ENCODE measurements around the gene KLRD1. TPM values are rescaled to one million over a fixed set of nuclear protein-coding genes. Genes with fewer than 3 reads are reported as not detected.
"Not testable (repeated sequence)": the region's sequence is repeated elsewhere in the genome, so short reads cannot be mapped to it uniquely, and the experiment has no call there.

KLRD1 gene
- total RNA-seq, 1 experiment from 2014 or later, result not detected

DNA sequence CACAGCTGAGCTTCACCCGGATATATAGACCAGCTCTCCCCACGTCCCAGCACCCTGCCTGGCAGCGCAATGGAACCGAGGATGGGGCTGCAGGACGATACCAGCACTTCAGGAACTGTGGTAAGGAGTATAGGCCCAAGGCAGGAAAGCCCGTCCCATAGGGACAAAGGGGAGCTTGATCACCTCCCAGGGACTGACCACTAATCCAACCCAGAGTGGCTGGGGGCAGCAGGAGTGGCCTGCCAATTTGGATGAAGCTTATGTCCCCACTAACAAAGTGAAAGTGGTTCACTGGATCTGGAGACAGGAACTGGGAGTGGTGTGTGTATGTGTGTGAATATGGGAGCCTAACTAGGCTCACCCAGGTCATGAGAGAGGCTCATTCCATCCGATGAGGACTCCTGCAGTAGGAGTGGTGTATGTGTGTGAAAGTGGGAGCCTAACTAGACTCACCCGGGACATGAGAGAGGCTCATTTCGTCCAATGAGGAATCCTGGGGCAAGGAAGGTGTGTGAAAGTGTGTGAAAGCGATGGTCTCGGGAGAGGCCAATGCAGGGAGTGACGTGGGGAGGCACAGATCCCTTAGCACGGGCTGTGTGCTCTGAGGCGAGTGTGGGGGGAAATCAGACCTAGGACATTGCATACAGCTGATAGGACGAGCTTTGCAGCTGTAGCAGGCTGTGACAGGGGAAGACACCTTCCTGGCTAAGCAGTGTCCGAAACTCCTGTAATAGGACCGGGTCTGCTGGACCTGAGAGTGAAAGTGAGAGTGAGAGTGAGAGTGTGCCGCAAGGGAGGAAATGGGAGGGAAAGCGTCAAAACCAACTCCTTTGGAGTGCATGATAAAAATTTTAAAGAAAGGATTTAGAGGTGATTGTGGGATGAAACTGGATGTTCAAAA is 56.5 kb downstream of the KLRD1 start:
- in situ Hi-C loops (cut with HindIII; ENCODE audit: low pct_unique_long_range_greater_than_20kb, low sequenced_read_pairs), result no loop called here
- peak; percentile 65 for DNase-seq (ENCODE audit: low read depth, low spot score)

DNA sequence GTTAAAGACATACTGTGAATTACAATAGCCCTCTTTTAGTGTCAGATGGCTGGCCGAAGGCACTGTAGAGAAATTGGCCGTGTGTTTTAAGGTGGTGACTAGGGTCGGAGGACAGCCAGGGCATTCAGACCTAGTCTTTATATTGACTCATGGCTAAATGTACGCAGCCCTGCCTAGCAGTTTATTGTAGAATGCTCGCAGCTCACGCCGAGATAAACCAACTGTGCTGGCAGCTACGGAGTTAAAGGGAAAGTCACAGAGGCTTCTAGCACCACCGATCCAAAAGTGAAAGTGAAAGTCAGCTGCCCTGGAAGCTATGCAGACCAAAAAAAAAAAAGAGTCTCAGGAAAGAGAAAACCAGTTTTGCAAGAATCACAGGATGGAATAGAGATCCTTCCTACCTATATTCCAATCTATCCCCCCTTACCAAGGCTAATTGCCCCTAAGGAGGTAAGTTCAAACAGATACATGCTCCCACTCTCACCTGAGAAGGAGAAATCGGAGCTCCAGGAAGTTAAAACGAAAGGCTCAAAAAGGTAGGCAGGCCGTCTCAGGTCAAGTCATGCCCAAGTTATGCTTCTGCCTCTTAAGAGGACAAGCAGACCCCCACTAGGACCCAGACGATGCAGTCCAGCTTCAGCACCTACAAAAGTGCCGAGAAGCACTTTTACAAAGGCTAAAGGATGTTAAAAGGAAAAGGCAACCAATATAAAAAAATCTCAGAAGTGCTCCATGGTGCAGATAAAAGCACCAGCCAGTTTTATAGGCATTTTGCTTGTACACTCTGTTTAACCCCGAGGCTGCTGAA is 57.3 kb downstream of the KLRD1 start:
- in situ Hi-C loops (cut with HindIII; ENCODE audit: low pct_unique_long_range_greater_than_20kb, low sequenced_read_pairs), result no loop called here
- DNase-seq (ENCODE audit: low read depth, low spot score), result peak; percentile 80

DNA sequence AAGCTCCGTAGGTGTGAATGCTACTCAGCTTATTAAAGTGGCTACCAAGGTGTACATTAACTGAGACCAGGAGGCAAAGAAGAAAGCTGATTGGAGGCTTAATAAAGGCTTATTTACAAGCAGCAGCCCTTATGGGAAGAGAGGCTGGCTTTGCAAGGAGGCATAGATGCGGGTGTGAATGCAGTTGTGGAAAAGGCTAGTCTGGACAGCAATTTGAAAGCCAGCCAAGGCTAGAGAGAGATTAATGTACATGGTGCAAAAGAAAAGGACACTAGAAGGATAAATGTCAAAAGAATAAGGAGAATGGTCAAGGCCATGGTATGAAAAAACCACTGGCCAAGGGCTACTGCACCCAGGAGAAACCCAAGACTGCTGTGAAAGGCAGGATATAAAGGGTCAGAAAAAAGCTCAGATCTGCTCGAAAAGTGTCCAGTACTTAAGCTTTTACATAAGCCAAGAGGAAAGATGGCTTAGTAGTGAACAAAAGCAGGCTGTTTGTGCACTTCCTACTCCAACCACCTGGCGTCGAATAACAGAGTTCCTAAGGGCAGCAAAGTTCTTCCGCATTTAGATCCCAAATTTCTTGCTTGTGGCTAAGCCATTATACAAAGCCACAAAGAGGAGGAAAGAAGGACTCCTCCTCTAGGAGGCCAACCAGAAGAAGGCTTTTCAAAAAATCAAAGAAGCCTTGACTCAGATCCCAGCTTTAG is 58.2 kb downstream of the KLRD1 start:
- peak; percentile 69 for DNase-seq (ENCODE audit: low read depth, low spot score)
- in situ Hi-C loops (cut with HindIII; ENCODE audit: low pct_unique_long_range_greater_than_20kb, low sequenced_read_pairs), result no loop called here

DNA sequence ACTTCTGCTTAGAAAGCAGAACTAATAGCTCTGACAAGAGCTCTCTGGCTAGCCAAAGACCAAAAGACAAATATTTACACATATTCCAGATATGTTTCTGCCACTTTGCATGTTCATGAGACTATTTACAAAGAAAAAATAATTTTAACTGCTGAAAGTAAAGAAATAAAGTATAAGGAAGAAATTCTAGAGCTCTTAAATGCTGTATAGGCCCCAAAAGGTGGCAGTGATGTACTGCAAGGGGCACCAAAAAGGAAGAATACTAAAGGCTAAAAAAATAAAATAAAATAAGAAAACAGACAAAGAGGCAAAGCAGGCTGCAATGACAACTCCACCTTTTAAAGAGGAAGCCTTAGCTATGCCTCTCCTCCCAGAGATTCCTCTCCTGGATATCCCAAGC is 59.2 kb downstream of the KLRD1 start:
- in situ Hi-C loops (cut with HindIII; ENCODE audit: low pct_unique_long_range_greater_than_20kb, low sequenced_read_pairs), result no loop called here
- peak; percentile 56 for DNase-seq (ENCODE audit: low read depth, low spot score)

DNA sequence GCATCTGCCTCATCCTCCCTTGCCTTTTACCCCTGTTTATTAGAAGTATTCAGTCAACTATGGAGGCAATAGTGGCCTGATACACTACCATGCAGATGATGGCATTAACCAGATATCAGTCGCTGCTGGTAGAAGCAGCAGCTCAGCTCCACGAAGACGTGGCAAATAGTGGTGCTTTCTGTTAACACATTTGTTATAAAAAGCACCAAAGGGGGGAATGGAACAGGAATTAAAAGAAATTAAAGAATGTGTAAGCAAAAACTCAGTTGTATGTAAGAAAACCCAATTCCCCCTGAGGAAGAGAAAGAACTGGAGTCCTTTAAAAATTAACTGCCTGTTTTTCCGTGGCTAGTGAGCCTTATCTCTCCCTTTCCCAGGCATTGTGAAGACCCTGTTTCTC is 60.0 kb downstream of the KLRD1 start:
- DNase-seq (ENCODE audit: low read depth, low spot score); in situ Hi-C loops (cut with HindIII; ENCODE audit: low pct_unique_long_range_greater_than_20kb, low sequenced_read_pairs): not testable (repeated sequence)

DNA sequence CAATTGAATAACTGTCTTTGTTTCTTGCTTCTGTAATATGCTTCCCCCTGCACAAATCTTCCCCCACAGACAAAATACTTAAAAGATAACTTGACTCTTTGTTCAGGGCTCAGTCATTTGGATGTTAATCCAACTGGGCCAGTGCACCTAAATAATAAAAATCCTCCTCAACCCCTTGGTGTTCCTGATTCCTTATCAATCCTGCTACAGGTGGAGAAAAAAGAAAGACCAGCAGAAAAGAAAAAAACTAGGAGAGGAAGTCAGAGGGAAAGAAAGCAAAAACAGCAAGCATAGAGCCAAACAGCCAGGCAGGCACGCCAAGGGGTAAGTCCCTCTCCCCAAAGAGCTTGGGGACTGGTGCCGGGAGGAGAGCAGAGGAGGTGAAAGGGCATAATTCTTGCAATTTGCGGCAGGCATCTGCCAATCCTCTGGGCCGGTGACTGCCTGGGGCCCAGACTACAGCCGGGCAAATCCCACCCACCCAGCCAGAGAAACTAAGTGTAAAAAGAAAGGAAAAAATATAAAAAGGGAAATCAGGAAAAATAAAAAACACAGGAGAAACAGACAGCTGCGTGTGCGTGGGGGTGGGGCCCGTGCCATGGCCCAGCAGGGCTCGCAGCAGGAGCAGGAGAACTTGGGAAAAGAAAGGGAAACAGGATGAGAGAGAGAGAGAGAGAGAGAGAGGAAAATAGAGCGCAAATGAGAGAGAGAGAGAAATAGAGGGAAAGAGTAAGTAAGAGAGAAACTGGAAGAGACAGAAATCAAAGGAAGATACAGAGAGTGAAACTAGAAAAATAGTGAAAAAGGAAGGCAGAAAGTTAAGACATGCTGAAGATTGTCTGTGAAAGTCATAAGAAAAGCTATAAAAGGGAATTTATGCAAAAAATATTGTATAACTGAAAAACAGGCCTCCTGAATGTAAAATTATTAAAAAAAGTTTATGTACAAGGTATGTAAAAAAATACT is 60.8 kb downstream of the KLRD1 start:
- in situ Hi-C loops (cut with HindIII; ENCODE audit: low pct_unique_long_range_greater_than_20kb, low sequenced_read_pairs), result no loop called here
- no peak for DNase-seq (ENCODE audit: low read depth, low spot score)

DNA sequence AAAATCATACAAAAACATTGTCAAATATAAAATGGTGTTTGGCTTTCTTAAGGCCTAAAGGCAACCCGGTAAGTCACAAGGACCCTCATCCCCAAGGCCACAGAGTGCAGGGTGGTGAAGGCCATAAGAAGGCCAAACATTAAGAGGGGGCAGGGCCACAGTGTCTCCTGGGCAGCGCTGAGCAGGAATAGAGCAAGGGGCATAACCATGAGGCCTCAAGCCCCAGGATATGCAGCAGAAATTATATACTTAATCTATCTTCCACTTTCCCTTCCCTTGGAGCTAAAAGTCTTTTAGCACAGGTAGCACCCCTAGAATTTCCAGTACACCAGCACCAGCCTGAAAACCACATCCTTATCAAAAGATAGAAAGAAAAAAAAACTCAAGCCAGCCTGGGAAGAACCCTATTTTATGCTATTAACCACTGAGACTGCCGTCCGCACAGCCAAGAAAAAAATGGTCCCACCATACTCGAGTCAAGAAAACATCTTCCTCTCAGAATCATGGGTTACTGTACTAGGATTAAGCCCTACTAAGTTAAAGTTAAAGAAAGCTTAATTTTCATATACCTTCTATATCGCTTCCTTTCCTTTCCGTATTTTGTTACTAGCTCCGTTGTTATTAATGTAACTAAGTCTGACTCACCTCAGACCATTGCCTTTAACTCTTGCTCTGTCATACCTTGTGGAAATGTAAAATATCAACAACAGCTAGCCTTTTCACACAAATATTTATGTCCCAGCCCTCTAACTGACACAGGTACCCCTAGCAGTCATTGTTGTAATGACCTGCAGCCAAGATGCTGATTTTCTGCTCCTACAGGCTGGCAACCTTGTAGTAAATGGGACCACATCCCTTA is 62.1 kb downstream of the KLRD1 start:
- DNase-seq (ENCODE audit: low read depth, low spot score), result no peak
- in situ Hi-C loops (cut with HindIII; ENCODE audit: low pct_unique_long_range_greater_than_20kb, low sequenced_read_pairs), result no loop called here

DNA sequence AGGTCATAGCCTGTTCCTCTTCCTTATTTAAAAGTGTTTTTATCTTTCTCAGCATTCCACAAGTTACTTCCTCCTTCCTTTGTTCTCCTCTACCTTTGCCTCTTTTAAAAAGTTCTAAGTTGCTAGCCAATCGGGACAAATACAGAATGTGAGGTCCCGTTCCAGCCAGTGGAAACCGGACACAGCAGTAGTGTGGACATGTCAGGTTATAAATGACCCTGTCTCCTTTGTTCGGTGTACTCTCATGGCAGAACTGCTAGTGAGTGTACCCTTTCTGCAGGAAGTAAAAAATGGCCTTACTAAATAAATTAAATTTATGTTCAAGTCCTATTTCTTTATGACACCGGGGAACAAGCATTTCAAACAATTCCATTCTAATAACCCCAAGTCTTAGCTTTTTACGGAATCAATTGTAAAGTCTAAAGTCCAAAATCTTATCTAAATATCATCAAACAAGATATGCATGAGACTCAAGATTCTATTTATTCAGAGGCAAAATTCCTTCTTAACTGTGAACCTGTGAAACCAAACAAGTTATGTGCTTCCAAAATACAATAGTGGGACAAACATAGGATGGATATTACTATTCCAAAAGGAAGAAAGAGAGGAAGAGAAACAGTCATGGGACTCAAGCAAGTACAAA is 64.3 kb downstream of the KLRD1 start:
- DNase-seq (ENCODE audit: low read depth, low spot score); in situ Hi-C loops (cut with HindIII; ENCODE audit: low pct_unique_long_range_greater_than_20kb, low sequenced_read_pairs): not testable (repeated sequence)

DNA sequence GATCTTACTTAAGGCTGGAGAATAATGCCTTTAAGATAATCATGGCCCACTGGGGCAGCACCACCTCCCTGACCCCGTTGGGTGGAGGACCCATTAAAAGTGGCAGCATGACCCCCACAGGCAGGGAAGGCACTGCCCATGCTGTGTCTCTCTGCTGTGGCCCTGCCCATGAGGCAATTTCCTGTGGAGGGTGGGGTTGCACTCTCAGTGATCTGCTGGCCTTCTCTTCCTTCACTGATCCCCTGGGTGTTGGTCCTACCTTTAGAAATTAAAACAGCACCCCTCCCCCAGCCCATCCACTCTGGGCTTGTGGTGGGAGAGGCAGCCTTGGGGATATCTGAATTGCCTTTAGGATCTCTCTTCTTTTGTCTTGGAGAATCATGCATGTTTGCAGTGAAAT is 64.9 kb downstream of the KLRD1 start:
- in situ Hi-C loops (cut with HindIII; ENCODE audit: low pct_unique_long_range_greater_than_20kb, low sequenced_read_pairs), result no loop called here
- no peak for DNase-seq (ENCODE audit: low read depth, low spot score)

DNA sequence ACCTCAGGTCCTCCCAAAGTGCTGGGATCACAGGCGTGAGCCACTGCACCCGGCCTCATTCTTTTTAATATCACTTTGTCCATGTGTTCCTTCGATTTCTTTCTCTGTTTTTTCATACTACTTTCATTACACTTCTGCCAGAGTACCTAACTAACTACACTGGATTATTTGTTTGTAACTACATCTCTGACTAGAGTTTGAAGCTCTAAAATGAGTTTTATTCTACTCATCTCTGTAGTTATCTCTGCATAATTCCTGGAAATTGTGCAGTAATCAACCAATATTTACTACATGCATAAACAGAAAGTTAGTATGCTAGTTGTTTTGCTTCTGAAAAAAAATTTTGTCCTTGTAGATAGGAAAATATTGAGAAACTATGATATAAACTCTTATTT is 67.0 kb downstream of the KLRD1 start:
- DNase-seq (ENCODE audit: low read depth, low spot score), result no peak
- in situ Hi-C loops (cut with HindIII; ENCODE audit: low pct_unique_long_range_greater_than_20kb, low sequenced_read_pairs), result no loop called here

DNA sequence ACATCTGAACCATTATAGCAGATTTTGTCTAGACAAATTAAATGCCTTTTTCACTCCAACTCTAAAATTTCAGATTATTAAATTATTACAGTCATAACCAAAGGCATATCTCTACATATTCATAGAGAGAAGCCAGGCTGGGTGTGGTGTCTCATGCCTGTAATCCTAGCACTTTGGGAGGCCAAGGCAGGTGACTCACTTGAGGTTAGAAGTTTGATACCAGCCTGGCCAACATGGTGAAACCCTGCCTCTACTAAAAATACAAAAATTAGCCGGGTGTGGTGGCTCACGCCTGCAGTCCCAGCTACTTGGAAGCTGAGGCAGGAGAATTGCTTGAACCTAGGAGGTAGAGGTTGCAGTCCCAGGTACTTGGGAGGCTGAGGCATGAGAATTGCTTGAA is 71.1 kb downstream of the KLRD1 start:
- in situ Hi-C loops (cut with HindIII; ENCODE audit: low pct_unique_long_range_greater_than_20kb, low sequenced_read_pairs); DNase-seq (ENCODE audit: low read depth, low spot score): not testable (repeated sequence)

Other genes starting within 250 kb of the KLRD1 start
- gene CLEC1A, start 208.9 kb upstream of the KLRD1 start, total RNA-seq (2014; rRNA removed; shearing (Covaris generic)), result not detected in 2 replicates
- gene CLEC7A, start 177.7 kb upstream of the KLRD1 start, total RNA-seq (2014; rRNA removed; shearing (Covaris generic)), result not detected in 2 replicates
- gene OLR1, start 135.7 kb upstream of the KLRD1 start, total RNA-seq (2014; rRNA removed; shearing (Covaris generic)), result not detected in 2 replicates
- gene TMEM52B, start 128.8 kb upstream of the KLRD1 start, total RNA-seq (2014; rRNA removed; shearing (Covaris generic)), result 0.08 TPM in 1 of 2 replicates, not detected in the other
- 57.2 and 63.2 TPM in 2 replicates for gene GABARAPL1, start 95.0 kb upstream of the KLRD1 start, total RNA-seq (2014; rRNA removed; shearing (Covaris generic))
- 0.50 and 1.2 TPM in 2 replicates for gene KLRK1, start 82.2 kb downstream of the KLRD1 start, total RNA-seq (2014; rRNA removed; shearing (Covaris generic))
- 0.16 TPM in 1 of 2 replicates, not detected in the other for gene KLRC4, start 101.9 kb downstream of the KLRD1 start, total RNA-seq (2014; rRNA removed; shearing (Covaris generic))
- gene KLRC3, start 112.7 kb downstream of the KLRD1 start, total RNA-seq (2014; rRNA removed; shearing (Covaris generic)), result 0.66 and 1.7 TPM in 2 replicates
- gene KLRC2, start 128.1 kb downstream of the KLRD1 start, total RNA-seq (2014; rRNA removed; shearing (Covaris generic)), result not detected in 2 replicates
- 0.21 and 0.24 TPM in 2 replicates for gene KLRC1, start 145.5 kb downstream of the KLRD1 start, total RNA-seq (2014; rRNA removed; shearing (Covaris generic))
- 1.3 and 2.5 TPM in 2 replicates for gene EIF2S3B, start 198.0 kb downstream of the KLRD1 start, total RNA-seq (2014; rRNA removed; shearing (Covaris generic))